ENCODE measurements around the gene TTC36. TPM values are rescaled to one million over a fixed set of nuclear protein-coding genes. Genes with fewer than 3 reads are reported as not detected.

TTC36 gene
- total RNA-seq, 1 experiment from 2014 or later, result 2.7 TPM

- ATAC-seq (no peak), DNase-seq (peak; percentile 11)
- ChIA-PET POLR2A (ENCODE audit: unreplicated experiment) (no interaction called here), CTCF (no interaction called here)
- Histone ChIP-seq H3K9ac (ENCODE audit: low read length) (no peak overlapping the region), H3K4me3 (ENCODE audit: low read length) (no peak overlapping the region), H4K20me1 (ENCODE audit: low read length) (no peaks in the 10 kb centered on the region), H3K36me3 (ENCODE audit: low read depth, low read length) (peaks cover 51% of the 10 kb centered on the region), H3K27me3 (ENCODE audit: low read length) (no peaks in the 10 kb centered on the region), H3K79me2 (ENCODE audit: low read length) (no peaks in the 10 kb centered on the region), H3K4me1 (ENCODE audit: insufficient read depth, low read length) (no peaks in the 10 kb centered on the region), H3K27ac (ENCODE audit: low read length) (no peak overlapping the region), H3K4me2 (ENCODE audit: low read length) (no peak overlapping the region), H2AFZ (ENCODE audit: low read length) (no peak overlapping the region), H3F3A (ENCODE audit: low read length, unreplicated experiment) (no peaks in the 10 kb centered on the region), H3K9me3 (ENCODE audit: low read length) (no peaks in the 10 kb centered on the region), H3K9me2 (replicated peaks; ENCODE audit: low read length) (no peaks in the 10 kb centered on the region)
- no peak for TF ChIP-seq EZH2 (IDR thresholded peaks at IDR 0.05; ENCODE audit: low read length, unreplicated experiment)
- peak; percentile 52; the same call in 1 of the 2 replicates for TF ChIP-seq CTCF (conservative IDR thresholded peaks at IDR 0.05; ENCODE audit: low read depth, low read length)
- no peak for TF ChIP-seq EZH2phosphoT487 (IDR thresholded peaks at IDR 0.05; ENCODE audit: borderline replicate concordance, low read length)
- intact Hi-C loops (cut with micrococcal nuclease), result loop anchor here (5.0 kb wide), 3 partner anchors 68 to 338 kb away; no protein-coding TSS in a partner anchor
- no TSS peak for BruUV-seq (replicated peaks)
Observed at GRCh38 chr11:118485273-118485672, 42.0 kb upstream of the TTC36 start.

- H3K4me1 ChIP-seq (ENCODE audit: insufficient read depth, low read length), result no peaks in the 10 kb centered on the region
- no peaks in the 10 kb centered on the region for H3K9me3 ChIP-seq (ENCODE audit: low read length)
- no peaks in the 10 kb centered on the region for H4K20me1 ChIP-seq (ENCODE audit: low read length)
- POLR2A ChIA-PET (ENCODE audit: unreplicated experiment), result no interaction called here
- no TSS peak for BruUV-seq (replicated peaks)
- no peak overlapping the region for H3K27ac ChIP-seq (ENCODE audit: low read length)
- no peaks in the 10 kb centered on the region for H3K9me2 ChIP-seq (replicated peaks; ENCODE audit: low read length)
- no peak overlapping the region for H3K4me2 ChIP-seq (ENCODE audit: low read length)
- DNase-seq (peak; percentile 80), ATAC-seq (peak; percentile 73)
- no peak overlapping the region for H2AFZ ChIP-seq (ENCODE audit: low read length)
- peaks cover 5% of the 10 kb centered on the region for H3F3A ChIP-seq (ENCODE audit: low read length, unreplicated experiment)
- H3K27me3 ChIP-seq (ENCODE audit: low read length), result no peaks in the 10 kb centered on the region
- H3K9ac ChIP-seq (ENCODE audit: low read length), result no peak overlapping the region
- TF ChIP-seq EZH2 (IDR thresholded peaks at IDR 0.05; ENCODE audit: low read length, unreplicated experiment) (no peak), CTCF (conservative IDR thresholded peaks at IDR 0.05; ENCODE audit: low read depth, low read length) (peak; percentile 97)
- no peak overlapping the region for H3K4me3 ChIP-seq (ENCODE audit: low read length)
- intact Hi-C loops (cut with micrococcal nuclease), result loop anchor here (1.0 to 5.0 kb wide), 5 partner anchors 54 to 341 kb away; partner anchors contain the start of gene ATP5MG
- H3K36me3 ChIP-seq (ENCODE audit: low read depth, low read length), result peaks cover 53% of the 10 kb centered on the region
- no peaks in the 10 kb centered on the region for H3K79me2 ChIP-seq (ENCODE audit: low read length)
- CTCF ChIA-PET, result interaction anchor here (0.6 kb wide), 1 partner anchor 57 kb away, joined by 3 read pairs; no protein-coding TSS in a partner anchor
Observed at GRCh38 chr11:118488480-118489109, 38.7 kb upstream of the TTC36 start.

- no peak overlapping the region for H3K4me2 ChIP-seq (ENCODE audit: low read length)
- H3K27ac ChIP-seq (ENCODE audit: low read length), result no peak overlapping the region
- H4K20me1 ChIP-seq (ENCODE audit: low read length), result no peaks in the 10 kb centered on the region
- no peak overlapping the region for H3K9ac ChIP-seq (ENCODE audit: low read length)
- no peaks in the 10 kb centered on the region for H3K27me3 ChIP-seq (ENCODE audit: low read length)
- intact Hi-C loops (cut with micrococcal nuclease), result no loop called here
- H3K9me3 ChIP-seq (ENCODE audit: low read length), result no peaks in the 10 kb centered on the region
- ATAC-seq (no peak), DNase-seq (no peak)
- TF ChIP-seq EZH2phosphoT487 (IDR thresholded peaks at IDR 0.05; ENCODE audit: borderline replicate concordance, low read length), result no peak
- H3K9me2 ChIP-seq (replicated peaks; ENCODE audit: low read length), result no peaks in the 10 kb centered on the region
- CTCF ChIA-PET, result no interaction called here
- no peaks in the 10 kb centered on the region for H3K4me1 ChIP-seq (ENCODE audit: insufficient read depth, low read length)
- H3K79me2 ChIP-seq (ENCODE audit: low read length), result no peaks in the 10 kb centered on the region
- H3K36me3 ChIP-seq (ENCODE audit: low read depth, low read length), result peaks cover 59% of the 10 kb centered on the region
- POLR2A ChIA-PET (ENCODE audit: unreplicated experiment), result no interaction called here
- no peak overlapping the region for H2AFZ ChIP-seq (ENCODE audit: low read length)
- peaks cover 5% of the 10 kb centered on the region for H3F3A ChIP-seq (ENCODE audit: low read length, unreplicated experiment)
- no TSS peak for BruUV-seq (replicated peaks)
- no peak overlapping the region for H3K4me3 ChIP-seq (ENCODE audit: low read length)
Observed at GRCh38 chr11:118491041-118491440, 36.2 kb upstream of the TTC36 start.
